ENCODE measurements around the gene RNF123.

The RNF123 gene

DNA sequence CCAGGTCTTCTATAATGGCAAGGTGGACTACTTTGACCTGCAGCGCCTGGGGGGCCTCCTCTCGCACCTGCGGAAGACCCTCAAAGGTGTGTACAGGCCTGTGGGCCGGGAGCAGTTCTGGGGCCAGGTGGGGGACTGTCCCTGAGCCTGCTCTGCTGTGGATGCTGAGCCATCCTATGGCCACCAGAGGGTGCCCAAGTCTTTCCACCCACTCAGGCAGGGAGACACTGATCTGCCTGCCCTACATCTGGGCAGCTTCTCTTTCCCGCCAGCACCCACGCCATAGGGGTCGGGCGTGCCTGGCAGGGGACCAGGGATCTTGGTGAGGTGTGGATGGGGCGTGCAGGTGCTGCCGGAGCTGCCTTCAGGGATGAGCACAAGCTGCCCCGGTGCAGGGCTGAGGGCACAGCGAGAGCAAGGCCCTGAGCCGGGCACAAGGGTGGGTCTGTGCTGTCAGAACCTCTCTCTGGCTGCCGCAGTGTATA lies 14.1 kb downstream of the RNF123 start:
- DNase-seq (ENCODE audit: low spot score), result peak; percentile 81

GRCh38 chr3:49703956-49704355 lies 14.6 kb downstream of the RNF123 start:
- no peak for DNase-seq (ENCODE audit: low spot score)

DNA sequence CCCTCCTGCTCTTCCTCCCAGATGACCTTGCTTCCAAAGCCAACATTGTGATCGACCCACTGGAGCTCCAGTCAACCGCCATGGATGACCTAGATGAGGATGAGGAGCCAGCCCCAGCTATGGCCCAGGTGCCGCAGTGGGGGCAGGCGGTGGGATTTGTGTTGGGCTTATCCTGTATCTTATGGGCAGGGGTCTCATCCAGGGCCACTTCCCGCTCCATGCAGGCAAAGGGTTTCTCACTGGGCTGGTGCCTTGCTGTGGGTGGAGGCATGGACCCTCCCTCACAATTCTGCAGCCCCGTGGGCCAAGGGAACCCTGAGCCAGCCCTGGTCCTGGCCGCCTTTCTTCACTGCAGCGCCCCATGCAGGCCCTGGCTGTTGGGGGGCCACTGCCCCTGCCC lies 15.3 kb downstream of the RNF123 start:
- DNase-seq (ENCODE audit: low spot score), result no peak

DNA sequence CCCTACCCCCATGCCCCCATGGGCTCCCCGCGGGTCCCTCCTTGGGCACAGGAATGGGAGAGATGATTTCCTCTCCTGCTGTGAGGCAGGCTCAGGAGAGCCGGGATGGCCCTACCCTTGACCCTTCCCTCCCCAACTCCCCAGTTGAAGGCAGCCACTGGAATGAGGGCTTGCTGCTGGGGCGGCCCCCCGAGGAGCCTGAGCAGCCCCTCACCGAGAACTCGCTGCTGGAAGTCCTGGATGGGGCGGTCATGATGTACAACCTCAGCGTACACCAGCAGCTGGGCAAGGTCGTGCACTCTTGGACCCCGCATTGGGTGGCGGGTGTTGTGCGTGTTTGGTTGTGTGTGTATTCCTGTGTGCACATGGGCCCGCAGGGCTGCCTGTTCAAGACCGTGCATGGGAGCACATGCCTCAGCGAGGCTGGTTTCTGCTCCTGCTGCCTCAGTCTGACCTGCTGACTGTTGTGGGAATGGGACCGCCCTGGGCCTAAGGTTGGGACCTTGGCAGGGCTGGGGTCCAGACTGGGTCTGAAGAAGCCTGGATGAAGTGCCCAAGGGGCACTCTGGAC lies 16.1 kb downstream of the RNF123 start:
- no peak for DNase-seq (ENCODE audit: low spot score)

DNA sequence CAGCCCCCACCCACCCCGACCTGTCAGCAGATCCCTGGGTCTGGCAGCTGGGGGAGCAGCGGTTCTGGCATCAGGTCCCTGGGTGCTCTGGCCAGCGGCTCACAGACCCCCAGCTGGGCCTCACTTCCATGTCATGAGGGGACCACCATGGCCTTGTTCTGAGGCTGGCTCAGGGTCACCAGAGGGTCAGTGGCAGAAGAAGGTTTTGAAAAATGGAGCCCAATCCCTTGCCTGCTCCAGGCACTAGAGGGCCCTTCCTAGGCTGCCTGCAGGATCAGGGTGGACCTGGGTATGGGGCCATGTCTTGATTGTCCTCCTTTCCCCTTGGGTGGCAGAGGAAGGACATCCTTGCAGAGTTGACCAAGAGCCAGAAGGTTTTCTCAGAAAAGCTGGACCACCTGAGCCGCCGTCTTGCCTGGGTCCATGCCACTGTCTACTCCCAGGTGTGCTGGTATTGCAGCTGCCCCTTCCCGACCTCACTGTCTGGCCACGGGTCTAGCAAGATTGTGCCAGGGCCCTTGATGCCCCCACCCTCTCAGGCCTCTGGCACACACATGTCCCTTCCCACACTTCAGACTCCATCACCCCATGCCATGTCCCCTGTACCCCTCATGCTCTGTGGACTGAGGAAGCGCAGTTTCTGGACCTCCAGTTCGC lies 17.2 kb downstream of the RNF123 start:
- no peak for DNase-seq (ENCODE audit: low spot score)

DNA sequence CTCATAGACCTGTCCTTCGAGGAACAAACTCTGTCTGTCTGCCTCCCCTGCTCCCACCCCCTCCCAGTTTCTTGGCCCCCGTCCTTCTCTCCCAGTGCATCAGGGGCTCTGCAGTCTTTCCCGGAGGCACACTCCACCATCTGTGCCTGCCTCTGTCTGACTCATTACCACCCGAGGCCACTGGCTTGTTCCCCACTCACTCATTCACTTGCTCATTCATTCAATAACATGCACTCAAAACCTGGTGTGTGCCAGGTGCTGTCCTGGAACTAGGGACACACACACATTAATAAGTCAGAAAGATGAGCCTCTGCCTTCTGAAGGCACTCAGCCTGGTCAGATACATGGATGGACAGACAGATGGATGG lies 17.7 kb downstream of the RNF123 start:
- DNase-seq (ENCODE audit: low spot score), result no peak

GRCh38 chr3:49709852-49710251 lies 20.5 kb downstream of the RNF123 start:
- DNase-seq (ENCODE audit: low spot score), result no peak

- no peak for DNase-seq (ENCODE audit: low spot score)
These were observed 22.1 kb downstream of the RNF123 start for GRCh38 chr3:49711489-49711888.

DNA sequence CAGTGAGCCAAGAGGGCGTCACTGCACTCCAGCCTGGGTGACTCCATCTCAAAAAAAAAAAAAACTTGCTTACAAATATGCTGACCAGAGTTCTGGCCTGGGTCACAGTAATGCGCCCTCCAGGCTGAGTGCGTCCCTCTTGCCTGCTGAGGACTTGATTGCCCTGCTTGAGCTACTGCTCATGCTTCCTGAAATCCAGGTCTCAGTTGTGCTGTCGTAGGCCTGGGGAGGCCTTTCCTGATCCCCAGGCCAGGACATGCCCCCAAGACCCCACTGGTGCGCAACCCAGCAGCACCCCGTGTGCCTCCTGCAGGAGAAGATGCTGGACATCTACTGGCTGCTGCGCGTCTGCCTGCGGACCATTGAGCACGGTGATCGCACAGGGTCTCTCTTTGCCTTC lies 22.8 kb downstream of the RNF123 start:
- DNase-seq (ENCODE audit: low spot score), result no peak

DNA sequence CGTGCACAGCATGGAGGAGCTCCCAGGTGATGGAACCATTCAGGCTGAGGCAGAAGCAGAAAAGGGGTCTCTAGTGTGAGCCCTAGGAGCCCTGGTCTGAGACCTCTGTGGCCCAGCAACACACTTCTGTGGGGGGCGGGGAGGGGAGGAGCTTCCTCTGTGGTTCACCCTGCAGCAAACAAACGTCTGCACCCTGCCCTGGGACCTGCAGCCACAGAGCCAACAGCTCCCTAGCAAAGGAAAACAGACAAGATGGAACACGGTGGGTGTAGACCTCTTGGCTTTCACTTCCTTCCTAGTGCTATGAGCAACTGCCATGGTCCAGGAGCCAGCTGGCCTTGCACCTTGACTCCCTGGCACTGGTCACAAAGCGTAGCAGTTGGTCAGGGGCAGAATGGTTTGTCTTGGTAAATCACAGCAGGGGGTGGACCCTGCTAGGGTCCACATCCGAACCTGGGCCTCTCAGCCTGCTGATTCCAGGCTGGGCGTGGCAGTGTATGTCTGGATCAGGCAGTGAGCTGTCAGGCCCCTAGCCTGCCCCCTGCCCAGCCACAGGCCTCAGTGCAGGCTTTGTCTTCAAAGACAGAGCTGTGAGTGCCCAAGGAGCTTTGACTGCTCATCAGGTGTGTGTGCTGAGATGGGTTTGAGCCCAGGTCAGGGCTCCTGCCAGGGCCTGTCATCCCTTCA lies 23.4 kb downstream of the RNF123 start:
- DNase-seq (ENCODE audit: low spot score), result no peak

GRCh38 chr3:49713336-49714105 lies 24.2 kb downstream of the RNF123 start:
- DNase-seq (ENCODE audit: low spot score), result no peak

GRCh38 chr3:49714728-49715550 lies 25.6 kb downstream of the RNF123 start:
- DNase-seq (ENCODE audit: low spot score), result no peak

GRCh38 chr3:49715611-49716121 lies 26.3 kb downstream of the RNF123 start:
- no peak for DNase-seq (ENCODE audit: low spot score)

GRCh38 chr3:49716169-49716568 lies 26.8 kb downstream of the RNF123 start:
- DNase-seq (ENCODE audit: low spot score), result no peak

GRCh38 chr3:49716691-49717210 lies 27.4 kb downstream of the RNF123 start:
- no peak for DNase-seq (ENCODE audit: low spot score)

GRCh38 chr3:49717211-49717958 lies 28.0 kb downstream of the RNF123 start:
- DNase-seq (ENCODE audit: low spot score), result no peak

DNA sequence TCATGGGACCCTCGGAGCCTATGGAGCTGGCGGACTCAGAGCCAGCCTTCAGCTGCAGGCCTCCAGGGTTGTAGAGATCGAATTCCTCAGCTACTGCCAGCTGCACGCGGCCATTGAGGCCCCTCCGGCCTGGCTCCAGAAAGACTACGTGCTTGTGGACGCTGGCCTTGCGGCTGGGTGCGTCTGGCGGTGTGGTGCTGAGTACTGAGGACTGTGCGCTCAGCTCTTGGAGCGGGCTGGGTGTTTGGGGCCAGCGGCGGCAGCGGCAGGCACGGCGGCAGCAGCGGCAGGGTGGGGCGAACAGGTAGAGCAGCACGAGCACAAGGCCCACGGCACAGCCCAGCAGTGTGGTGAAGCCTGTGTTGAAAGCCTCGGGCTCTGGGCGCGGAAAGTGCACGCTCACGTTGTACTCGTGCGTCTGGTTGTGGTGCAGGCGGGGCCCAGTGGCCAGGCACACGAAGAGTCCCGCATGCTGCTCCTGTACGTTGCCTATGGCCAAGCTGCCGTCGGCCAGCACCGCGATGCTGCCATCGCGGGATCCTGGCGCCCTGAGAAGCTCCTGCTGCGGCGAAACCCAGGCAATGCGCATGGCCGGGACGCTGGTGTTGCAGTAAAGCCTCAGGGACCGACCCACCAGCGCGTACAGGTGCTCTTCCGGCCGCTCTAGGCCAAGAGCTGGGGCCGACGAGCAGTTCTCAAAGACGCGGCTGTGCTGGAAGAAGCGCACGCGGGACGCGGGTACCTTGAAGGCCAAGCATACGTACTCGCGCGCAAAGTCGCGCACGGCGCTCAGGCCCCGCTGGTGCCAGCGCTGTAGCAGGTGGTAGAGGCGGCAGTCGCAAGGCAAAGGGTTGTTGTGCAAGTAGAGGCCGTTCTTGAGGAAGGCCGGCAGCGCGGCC lies 28.9 kb downstream of the RNF123 start:
- no peak for DNase-seq (ENCODE audit: low spot score)

- DNase-seq (ENCODE audit: low spot score), result no peak
These were observed 29.5 kb downstream of the RNF123 start for GRCh38 chr3:49718858-49719213.

DNA sequence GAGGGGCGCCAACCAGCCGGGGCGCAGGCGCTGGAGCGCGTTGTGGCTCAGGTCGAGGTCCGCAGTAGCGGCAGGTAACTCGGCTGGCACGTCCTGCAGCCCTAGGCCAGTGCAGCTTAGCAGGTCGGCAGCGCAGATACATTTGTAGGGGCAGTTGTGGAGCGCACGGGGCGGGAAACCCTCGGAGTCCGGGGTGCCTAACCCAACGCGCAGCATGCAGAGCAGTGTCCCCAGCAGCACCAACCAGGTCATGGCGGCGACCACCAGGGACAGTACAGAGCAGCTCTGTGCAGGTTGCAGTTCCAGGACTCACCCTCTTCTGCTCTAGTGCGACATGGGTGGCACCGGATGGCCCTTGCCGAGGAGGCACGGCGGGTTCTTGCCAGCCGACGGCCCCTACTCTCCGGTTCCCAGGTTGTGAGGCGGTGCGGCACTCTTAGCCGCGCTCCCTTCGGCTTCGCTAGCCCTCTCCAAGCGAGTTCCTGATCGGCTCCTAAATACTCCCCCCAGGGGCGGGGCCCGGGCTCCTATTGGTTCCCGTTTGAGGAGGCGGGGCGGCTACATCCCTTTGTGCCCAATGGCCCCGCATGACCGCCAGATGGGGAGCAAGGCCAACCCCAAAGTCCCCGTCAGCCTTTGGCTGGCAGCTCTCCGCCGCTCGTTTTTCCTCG lies 30.0 kb downstream of the RNF123 start, which contains the start of gene AMIGO3:
TSS of gene AMIGO3 (minus strand) at position 471 of the 671 bp plus-strand sequence. CDS start at position 252, 219 bp downstream.
- peak; percentile 83 for DNase-seq (ENCODE audit: low spot score)

Measured in hematopoietic multipotent progenitor cell treated with erythropoietin and hydrocortisone succinate and interleukin-3 and kit ligand, for 17 days (in vitro differentiated cells).